Liver (tissue), 9 donors: ENCODE data around the gene PHC2. TPM values are rescaled to one million over a fixed set of nuclear protein-coding genes. Genes with fewer than 3 reads are reported as not detected.

Source experiments
- DNase-seq: peaks from one replicate; pipeline ENCODE4 v3.0.0-alpha.2; 2017; ENCODE audit warnings: low spot score
- H3K27ac ChIP-seq, 2 donors: one replicate each; pipeline ENCODE4 v1.7.0; 2013; ENCODE audit warnings: inconsistent platforms in 2 of 2, low read length in 2 of 2, control low read depth in 1 of 2, low read depth in 1 of 2, mild to moderate bottlenecking in 1 of 2
- H3K27me3 ChIP-seq, 4 donors: one replicate each; pipeline versions ENCODE4 v1.6.1 to v1.7.0; 2013; ENCODE audit warnings: low read length in 3 of 4, inconsistent platforms in 1 of 4, mild to moderate bottlenecking in 1 of 4, moderate library complexity in 1 of 4; ENCODE audit not compliant: control insufficient read depth in 4 of 4, insufficient read depth in 4 of 4
- H3K36me3 ChIP-seq, 4 donors: one replicate each; pipeline versions ENCODE4 v1.6.1 to v1.7.0; 2013; ENCODE audit warnings: low read length in 3 of 4, mild to moderate bottlenecking in 3 of 4, low read depth in 1 of 4, moderate library complexity in 1 of 4; ENCODE audit not compliant: control insufficient read depth in 4 of 4, insufficient read depth in 3 of 4
- H3K4me1 ChIP-seq, 4 donors: one replicate each; pipeline versions ENCODE4 v1.6.1 to v1.7.0; 2013; ENCODE audit warnings: low read length in 3 of 4, mild to moderate bottlenecking in 3 of 4, moderate library complexity in 1 of 4; ENCODE audit not compliant: control insufficient read depth in 4 of 4, insufficient read depth in 4 of 4
- H3K4me3 ChIP-seq, 3 donors: one replicate each; pipeline versions ENCODE4 v1.6.1 to v1.7.0; 2013; ENCODE audit warnings: low read length in 3 of 3, control low read depth in 1 of 3, low read depth in 1 of 3, mild to moderate bottlenecking in 1 of 3
- H3K9ac ChIP-seq, 2 donors: one replicate each; pipeline ENCODE4 v1.7.0; 2013; ENCODE audit warnings: low read length in 2 of 2, mild to moderate bottlenecking in 2 of 2, moderate library complexity in 2 of 2, control low read depth in 1 of 2, low read depth in 1 of 2
- H3K9me3 ChIP-seq, 4 donors: one replicate each; pipeline versions ENCODE4 v1.6.1 to v1.7.0; 2013; ENCODE audit warnings: low read length in 3 of 4; ENCODE audit not compliant: control insufficient read depth in 4 of 4
- EGR1 ChIP-seq, 2 donors: IDR thresholded peaks; 2 replicates each; pipeline ENCODE4 v1.6.1; 2016 to 2018; ENCODE audit warnings: antibody characterized with exemption in 2 of 2, low read depth in 2 of 2
- FOXA1 ChIP-seq: IDR thresholded peaks from 2 replicates; pipeline ENCODE4 v1.6.1; 2016; ENCODE audit warnings: antibody characterized with exemption
- FOXA2 ChIP-seq: IDR thresholded peaks from 2 replicates; pipeline ENCODE4 v1.6.1; 2016; ENCODE audit warnings: antibody characterized with exemption
- GABPA ChIP-seq, 2 donors: IDR thresholded peaks in 1 of 2; conservative IDR thresholded peaks in 1 of 2; 2 replicates each; pipeline ENCODE4 v1.6.1; 2016; ENCODE audit warnings: antibody characterized with exemption in 2 of 2, mild to moderate bottlenecking in 1 of 2, moderate library complexity in 1 of 2
- HNF4A ChIP-seq, 2 donors: conservative IDR thresholded peaks; 2 replicates each; pipeline ENCODE4 v1.6.1; 2016; ENCODE audit warnings: antibody characterized with exemption in 2 of 2, mild to moderate bottlenecking in 2 of 2
- HNF4G ChIP-seq: IDR thresholded peaks from 2 replicates; pipeline ENCODE4 v1.6.1; 2016; ENCODE audit warnings: antibody characterized with exemption
- JUND ChIP-seq, 2 donors: IDR thresholded peaks; 2 replicates each; pipeline ENCODE4 v1.6.1; 2016; ENCODE audit warnings: antibody characterized with exemption in 2 of 2
- NR2F2 ChIP-seq: IDR thresholded peaks from 2 replicates; pipeline ENCODE4 v1.6.1; 2016; ENCODE audit warnings: antibody characterized with exemption
- RAD21 ChIP-seq, 2 donors: IDR thresholded peaks; 2 replicates each; pipeline ENCODE4 v1.6.1; 2016; ENCODE audit warnings: antibody characterized with exemption in 2 of 2, mild to moderate bottlenecking in 2 of 2
- RXRA ChIP-seq, 2 donors: IDR thresholded peaks; 2 replicates each; pipeline ENCODE4 v1.6.1; 2017 to 2018; ENCODE audit warnings: antibody characterized with exemption in 2 of 2, mild to moderate bottlenecking in 1 of 2
- SP1 ChIP-seq: IDR thresholded peaks from 2 replicates; pipeline ENCODE4 v1.6.1; 2018; ENCODE audit warnings: antibody characterized with exemption, mild to moderate bottlenecking
- TAF1 ChIP-seq: conservative IDR thresholded peaks from 2 replicates; pipeline ENCODE4 v1.6.1; 2016; ENCODE audit warnings: antibody characterized with exemption, mild to moderate bottlenecking
- YY1 ChIP-seq: IDR thresholded peaks from 2 replicates; pipeline ENCODE4 v1.6.1; 2016; ENCODE audit warnings: antibody characterized with exemption, mild to moderate bottlenecking
- WGBS: extraction: QIAGEN DNeasy Blood & Tissue Kit; methylation state at CpG from one replicate; pipeline ENCODE4 v1.1.7; 2013; 5-methylcytosine and 5-hydroxymethylcytosine counted together
- polyA plus RNA-seq, 2 donors: library from polyadenylated mRNA; stranded (reverse) in 1 of 2; unstranded in 1 of 2; fragments of 200-250 nt in 1 of 2; fragments of >200 nt in 1 of 2; fragmentation: Nextera tagmentation in 1 of 2; extraction: Ambion mirVana in 1 of 2; gene quantifications; one replicate each; pipeline versions ENCODE4 v1.2.1 to v1.2.3, GENCODE V29; 2013 to 2015
- total RNA-seq, 2 donors: library from RNA; depleted of rRNA; stranded (reverse); fragments of >200 nt; gene quantifications; one replicate each; pipeline ENCODE4 v1.2.3, GENCODE V29; 2014
- TF ChIP-seq, protein P1 (sequence below): IDR thresholded peaks from 2 replicates; pipeline ENCODE4 v1.6.1; 2016; ENCODE audit warnings: antibody characterized with exemption
- TF ChIP-seq, protein P2 (sequence below): fragments of 150-350 bp; IDR thresholded peaks from 2 replicates; pipeline ENCODE4 v1.5.1; 2017; ENCODE audit warnings: improper control_type of control experiment, low read depth, low read length; ENCODE audit not compliant: missing input control
- TF ChIP-seq, protein P3 (sequence below): IDR thresholded peaks from 2 replicates; pipeline ENCODE4 v1.6.1; 2016; ENCODE audit warnings: antibody characterized with exemption, mild to moderate bottlenecking
- TF ChIP-seq, protein P4 (sequence below): IDR thresholded peaks from 2 replicates; pipeline ENCODE4 v1.6.1; 2016; ENCODE audit warnings: antibody characterized with exemption
- TF ChIP-seq, protein P5 (sequence below): IDR thresholded peaks from 2 replicates; pipeline ENCODE4 v1.6.1; 2016; ENCODE audit warnings: antibody characterized with exemption
- donor health status: healthy.
- donor health status: healthy.
- donor health status: healthy.
- donor health status: healthy.
- donor health status: healthy.

PHC2 gene
- total and polyA plus RNA-seq, 4 donors = 19.1 to 67.8 (median 44.7) TPM

DNA sequence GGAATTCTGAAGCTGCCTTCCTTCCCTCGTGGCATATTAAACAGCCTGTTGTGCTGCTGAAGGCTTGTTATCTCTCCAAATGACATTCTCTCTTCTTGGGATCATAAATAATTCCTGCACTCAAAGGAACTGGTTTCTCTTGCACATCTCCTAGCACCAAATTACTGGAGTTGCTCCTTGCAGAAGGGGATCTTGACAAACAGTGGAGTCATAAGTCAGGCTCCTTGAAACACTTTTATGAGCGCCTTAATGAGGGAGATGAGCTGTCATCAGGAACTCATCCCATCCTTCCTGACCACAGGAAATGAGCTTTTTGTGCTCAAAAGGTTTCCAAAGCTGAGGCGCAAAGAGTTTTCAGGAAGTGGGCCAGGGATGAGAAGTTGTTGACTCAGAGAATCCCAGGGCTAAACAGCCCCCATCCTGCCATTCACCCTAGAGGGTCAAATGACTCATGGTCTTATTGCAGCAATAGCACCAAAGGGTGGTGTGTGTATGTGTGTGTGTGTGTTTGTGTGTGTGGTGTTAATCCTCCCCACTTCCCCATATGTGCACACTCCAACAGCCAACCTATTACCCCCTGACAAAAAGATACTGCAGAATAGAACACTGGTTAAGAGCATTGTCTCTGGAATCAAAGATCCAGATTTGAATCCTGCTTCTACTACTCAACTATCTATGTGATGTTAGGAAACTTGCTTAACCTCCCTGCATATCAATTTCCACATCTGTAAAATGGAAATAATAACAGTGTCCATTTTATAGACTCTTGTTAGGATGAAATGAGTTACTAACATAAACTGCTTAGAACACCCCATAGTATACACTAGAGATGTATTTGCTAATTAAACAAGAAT is 2.8 kb upstream of the PHC2 start:
- Histone ChIP-seq H3K9me3 (no peaks in the 10 kb centered on the region), H3K27ac (peak overlapping the region in 1 of 2 donors; percentile 75), H3K36me3 (no peaks in the 10 kb centered on the region), H3K4me1 (peaks cover 0 to 13% (median 6%) of the 10 kb centered on the region in 4 donors), H3K4me3 (no peak overlapping the region), H3K27me3 (no peaks in the 10 kb centered on the region), H3K9ac (no peak overlapping the region)
- 67% methylated on average over 3 of the region's 3 CpGs for WGBS
- TF ChIP-seq, protein P1, sequence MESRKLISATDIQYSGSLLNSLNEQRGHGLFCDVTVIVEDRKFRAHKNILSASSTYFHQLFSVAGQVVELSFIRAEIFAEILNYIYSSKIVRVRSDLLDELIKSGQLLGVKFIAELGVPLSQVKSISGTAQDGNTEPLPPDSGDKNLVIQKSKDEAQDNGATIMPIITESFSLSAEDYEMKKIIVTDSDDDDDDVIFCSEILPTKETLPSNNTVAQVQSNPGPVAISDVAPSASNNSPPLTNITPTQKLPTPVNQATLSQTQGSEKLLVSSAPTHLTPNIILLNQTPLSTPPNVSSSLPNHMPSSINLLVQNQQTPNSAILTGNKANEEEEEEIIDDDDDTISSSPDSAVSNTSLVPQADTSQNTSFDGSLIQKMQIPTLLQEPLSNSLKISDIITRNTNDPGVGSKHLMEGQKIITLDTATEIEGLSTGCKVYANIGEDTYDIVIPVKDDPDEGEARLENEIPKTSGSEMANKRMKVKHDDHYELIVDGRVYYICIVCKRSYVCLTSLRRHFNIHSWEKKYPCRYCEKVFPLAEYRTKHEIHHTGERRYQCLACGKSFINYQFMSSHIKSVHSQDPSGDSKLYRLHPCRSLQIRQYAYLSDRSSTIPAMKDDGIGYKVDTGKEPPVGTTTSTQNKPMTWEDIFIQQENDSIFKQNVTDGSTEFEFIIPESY = no peak
- TF ChIP-seq, protein P2, sequence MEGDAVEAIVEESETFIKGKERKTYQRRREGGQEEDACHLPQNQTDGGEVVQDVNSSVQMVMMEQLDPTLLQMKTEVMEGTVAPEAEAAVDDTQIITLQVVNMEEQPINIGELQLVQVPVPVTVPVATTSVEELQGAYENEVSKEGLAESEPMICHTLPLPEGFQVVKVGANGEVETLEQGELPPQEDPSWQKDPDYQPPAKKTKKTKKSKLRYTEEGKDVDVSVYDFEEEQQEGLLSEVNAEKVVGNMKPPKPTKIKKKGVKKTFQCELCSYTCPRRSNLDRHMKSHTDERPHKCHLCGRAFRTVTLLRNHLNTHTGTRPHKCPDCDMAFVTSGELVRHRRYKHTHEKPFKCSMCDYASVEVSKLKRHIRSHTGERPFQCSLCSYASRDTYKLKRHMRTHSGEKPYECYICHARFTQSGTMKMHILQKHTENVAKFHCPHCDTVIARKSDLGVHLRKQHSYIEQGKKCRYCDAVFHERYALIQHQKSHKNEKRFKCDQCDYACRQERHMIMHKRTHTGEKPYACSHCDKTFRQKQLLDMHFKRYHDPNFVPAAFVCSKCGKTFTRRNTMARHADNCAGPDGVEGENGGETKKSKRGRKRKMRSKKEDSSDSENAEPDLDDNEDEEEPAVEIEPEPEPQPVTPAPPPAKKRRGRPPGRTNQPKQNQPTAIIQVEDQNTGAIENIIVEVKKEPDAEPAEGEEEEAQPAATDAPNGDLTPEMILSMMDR = no peak
- TF ChIP-seq FOXA2 (no peak), RAD21 (IDR thresholded peaks at IDR 0.05) (peak in 1 of 2 donors; percentile 13), NR2F2 (peak; percentile 86), HNF4A (conservative IDR thresholded peaks at IDR 0.05) (no peak), GABPA (IDR thresholded peaks at IDR 0.05 in 1 of 2, conservative IDR thresholded peaks at IDR 0.05 in 1 of 2) (peak in 1 of 2 donors; percentile 12), RXRA (IDR thresholded peaks at IDR 0.05) (peak in 1 of 2 donors; percentile 51), FOXA1 (no peak), TAF1 (no peak), EGR1 (IDR thresholded peaks at IDR 0.05; ENCODE audit: low read depth in 2 of 2) (no peak), HNF4G (no peak), JUND (IDR thresholded peaks at IDR 0.05) (peak; percentile 85 to 90), YY1 (no peak), SP1 (peak; percentile 33)
- TF ChIP-seq, protein P3, sequence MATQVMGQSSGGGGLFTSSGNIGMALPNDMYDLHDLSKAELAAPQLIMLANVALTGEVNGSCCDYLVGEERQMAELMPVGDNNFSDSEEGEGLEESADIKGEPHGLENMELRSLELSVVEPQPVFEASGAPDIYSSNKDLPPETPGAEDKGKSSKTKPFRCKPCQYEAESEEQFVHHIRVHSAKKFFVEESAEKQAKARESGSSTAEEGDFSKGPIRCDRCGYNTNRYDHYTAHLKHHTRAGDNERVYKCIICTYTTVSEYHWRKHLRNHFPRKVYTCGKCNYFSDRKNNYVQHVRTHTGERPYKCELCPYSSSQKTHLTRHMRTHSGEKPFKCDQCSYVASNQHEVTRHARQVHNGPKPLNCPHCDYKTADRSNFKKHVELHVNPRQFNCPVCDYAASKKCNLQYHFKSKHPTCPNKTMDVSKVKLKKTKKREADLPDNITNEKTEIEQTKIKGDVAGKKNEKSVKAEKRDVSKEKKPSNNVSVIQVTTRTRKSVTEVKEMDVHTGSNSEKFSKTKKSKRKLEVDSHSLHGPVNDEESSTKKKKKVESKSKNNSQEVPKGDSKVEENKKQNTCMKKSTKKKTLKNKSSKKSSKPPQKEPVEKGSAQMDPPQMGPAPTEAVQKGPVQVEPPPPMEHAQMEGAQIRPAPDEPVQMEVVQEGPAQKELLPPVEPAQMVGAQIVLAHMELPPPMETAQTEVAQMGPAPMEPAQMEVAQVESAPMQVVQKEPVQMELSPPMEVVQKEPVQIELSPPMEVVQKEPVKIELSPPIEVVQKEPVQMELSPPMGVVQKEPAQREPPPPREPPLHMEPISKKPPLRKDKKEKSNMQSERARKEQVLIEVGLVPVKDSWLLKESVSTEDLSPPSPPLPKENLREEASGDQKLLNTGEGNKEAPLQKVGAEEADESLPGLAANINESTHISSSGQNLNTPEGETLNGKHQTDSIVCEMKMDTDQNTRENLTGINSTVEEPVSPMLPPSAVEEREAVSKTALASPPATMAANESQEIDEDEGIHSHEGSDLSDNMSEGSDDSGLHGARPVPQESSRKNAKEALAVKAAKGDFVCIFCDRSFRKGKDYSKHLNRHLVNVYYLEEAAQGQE = peak; percentile 14
- TF ChIP-seq, protein P4, sequence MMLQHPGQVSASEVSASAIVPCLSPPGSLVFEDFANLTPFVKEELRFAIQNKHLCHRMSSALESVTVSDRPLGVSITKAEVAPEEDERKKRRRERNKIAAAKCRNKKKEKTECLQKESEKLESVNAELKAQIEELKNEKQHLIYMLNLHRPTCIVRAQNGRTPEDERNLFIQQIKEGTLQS = no peak
- TF ChIP-seq, protein P5, sequence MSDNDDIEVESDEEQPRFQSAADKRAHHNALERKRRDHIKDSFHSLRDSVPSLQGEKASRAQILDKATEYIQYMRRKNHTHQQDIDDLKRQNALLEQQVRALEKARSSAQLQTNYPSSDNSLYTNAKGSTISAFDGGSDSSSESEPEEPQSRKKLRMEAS = no peak
- DNase-seq = no peak
